GM18861 (cell line): ENCODE results near the gene NAA30.

ENCODE experiments used
- ATAC-seq: cut with Tn5 transposase; IDR thresholded peaks from one replicate; pipeline ENCODE4 v1.9.1; 2021; ENCODE audit not compliant: unreplicated experiment

NAA30 gene

GRCh38 chr14:57392830-57393229 lies 2.4 kb downstream of the NAA30 start:
- ATAC-seq, result no peak

- ATAC-seq, result no peak
Observed at GRCh38 chr14:57400556-57401494, 10.4 kb downstream of the NAA30 start.

GRCh38 chr14:57401501-57401900 lies 11.1 kb downstream of the NAA30 start:
- ATAC-seq, result no peak

GRCh38 chr14:57402173-57402852 lies 11.9 kb downstream of the NAA30 start:
- ATAC-seq, result no peak

GRCh38 chr14:57403521-57403864 lies 13.1 kb downstream of the NAA30 start:
- no peak for ATAC-seq

- no peak for ATAC-seq
Observed at GRCh38 chr14:57405562-57405961, 15.2 kb downstream of the NAA30 start.

GRCh38 chr14:57408037-57408436 lies 17.7 kb downstream of the NAA30 start:
- no peak for ATAC-seq

GRCh38 chr14:57408634-57409033 lies 18.2 kb downstream of the NAA30 start:
- ATAC-seq, result no peak

- no peak for ATAC-seq
Observed at GRCh38 chr14:57412341-57412740, 22.0 kb downstream of the NAA30 start.

- ATAC-seq, result no peak
Observed at GRCh38 chr14:57413849-57414248, 23.5 kb downstream of the NAA30 start.

- ATAC-seq, result no peak
Observed at GRCh38 chr14:57417228-57417627, 26.8 kb downstream of the NAA30 start.

GRCh38 chr14:57418999-57419398 lies 28.6 kb downstream of the NAA30 start:
- no peak for ATAC-seq

GRCh38 chr14:57420033-57420432 lies 29.6 kb downstream of the NAA30 start:
- no peak for ATAC-seq

GRCh38 chr14:57420986-57421385 lies 30.6 kb downstream of the NAA30 start:
- no peak for ATAC-seq

- no peak for ATAC-seq
Observed at GRCh38 chr14:57435923-57436322, 45.5 kb downstream of the NAA30 start.

GRCh38 chr14:57461777-57462320 lies 71.5 kb downstream of the NAA30 start:
- no peak for ATAC-seq

GRCh38 chr14:57462551-57462950 lies 72.2 kb downstream of the NAA30 start:
- no peak for ATAC-seq

- ATAC-seq, result peak; percentile 81
Observed at GRCh38 chr14:57464008-57464730, 73.8 kb downstream of the NAA30 start.
